GM19397 (cell line): ENCODE measurements around the gene TRPV6.

Experiments
- ATAC-seq: cut with Tn5 transposase; IDR thresholded peaks from one replicate; pipeline ENCODE4 v1.9.1; 2021; ENCODE audit warnings: mild to moderate bottlenecking, moderate library complexity; ENCODE audit not compliant: unreplicated experiment

Gene TRPV6

GRCh38 chr7:142870147-142870559, 15.4 kb downstream of the TRPV6 start:
- ATAC-seq, result no peak

DNA sequence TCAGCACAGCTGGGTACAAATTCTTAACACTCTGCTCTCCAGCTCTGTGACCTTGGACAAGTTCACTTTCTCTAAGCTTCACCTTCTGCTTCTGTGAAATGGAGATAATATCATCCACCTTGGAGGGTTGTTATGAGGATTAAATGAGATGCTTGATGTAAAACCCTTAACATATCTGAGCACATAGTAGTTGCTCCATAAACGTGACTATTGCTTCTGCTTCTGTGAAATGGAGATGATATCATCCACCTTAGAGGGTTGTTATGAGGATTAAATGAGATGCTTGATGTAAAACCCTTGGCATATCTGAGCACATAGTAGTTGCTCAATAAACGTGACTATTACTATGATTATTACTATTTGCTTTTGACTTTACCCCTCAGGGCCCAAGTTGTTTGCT, 16.1 kb downstream of the TRPV6 start:
- no peak for ATAC-seq

DNA sequence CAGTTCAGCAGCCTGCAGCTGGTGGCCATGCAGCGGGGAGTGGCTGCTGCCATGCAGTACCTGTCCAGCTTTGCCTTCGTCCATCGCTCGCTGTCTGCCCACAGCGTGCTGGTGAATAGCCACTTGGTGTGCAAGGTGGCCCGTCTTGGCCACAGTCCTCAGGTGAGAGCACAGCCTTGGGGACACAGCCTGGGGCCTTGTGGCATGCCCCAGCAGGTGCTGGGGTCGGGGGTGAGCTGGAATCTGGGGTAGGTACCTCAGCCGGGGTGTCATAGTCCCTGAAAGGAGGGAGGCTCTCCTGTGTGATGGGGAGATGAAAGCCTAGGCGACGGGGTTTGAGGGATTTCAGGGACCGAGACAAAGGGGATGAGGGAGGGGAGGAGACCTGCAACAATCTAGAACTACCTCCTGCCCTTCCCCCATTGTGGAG, 16.5 kb downstream of the TRPV6 start:
- ATAC-seq, result no peak

DNA sequence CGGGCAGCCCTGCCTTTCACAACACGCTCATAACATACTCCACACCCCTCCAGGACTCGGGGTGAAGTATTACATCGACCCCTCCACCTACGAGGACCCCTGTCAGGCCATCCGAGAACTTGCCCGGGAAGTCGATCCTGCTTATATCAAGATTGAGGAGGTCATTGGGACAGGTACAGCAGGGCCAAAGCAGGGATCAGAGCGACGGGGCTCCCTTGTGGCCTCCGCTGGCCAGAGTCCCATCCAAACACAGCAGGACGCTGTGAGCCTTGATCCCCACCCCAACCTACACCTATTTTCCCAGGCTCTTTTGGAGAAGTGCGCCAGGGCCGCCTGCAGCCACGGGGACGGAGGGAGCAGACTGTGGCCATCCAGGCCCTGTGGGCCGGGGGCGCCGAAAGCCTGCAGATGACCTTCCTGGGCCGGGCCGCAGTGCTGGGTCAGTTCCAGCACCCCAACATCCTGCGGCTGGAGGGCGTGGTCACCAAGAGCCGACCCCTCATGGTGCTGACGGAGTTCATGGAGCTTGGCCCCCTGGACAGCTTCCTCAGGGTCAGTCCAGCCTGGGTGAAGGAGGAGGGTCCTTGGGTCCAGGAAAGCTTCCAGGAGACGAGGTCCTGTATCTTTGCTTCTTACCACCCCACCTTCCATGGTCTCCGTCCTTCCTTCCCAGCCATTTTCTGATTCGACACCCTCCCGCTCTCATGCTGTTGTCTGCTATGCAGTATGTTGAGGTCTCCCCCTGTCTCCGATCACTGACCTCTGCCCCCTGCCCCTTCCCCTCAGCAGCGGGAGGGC, 17.2 kb downstream of the TRPV6 start:
- ATAC-seq, result no peak

DNA sequence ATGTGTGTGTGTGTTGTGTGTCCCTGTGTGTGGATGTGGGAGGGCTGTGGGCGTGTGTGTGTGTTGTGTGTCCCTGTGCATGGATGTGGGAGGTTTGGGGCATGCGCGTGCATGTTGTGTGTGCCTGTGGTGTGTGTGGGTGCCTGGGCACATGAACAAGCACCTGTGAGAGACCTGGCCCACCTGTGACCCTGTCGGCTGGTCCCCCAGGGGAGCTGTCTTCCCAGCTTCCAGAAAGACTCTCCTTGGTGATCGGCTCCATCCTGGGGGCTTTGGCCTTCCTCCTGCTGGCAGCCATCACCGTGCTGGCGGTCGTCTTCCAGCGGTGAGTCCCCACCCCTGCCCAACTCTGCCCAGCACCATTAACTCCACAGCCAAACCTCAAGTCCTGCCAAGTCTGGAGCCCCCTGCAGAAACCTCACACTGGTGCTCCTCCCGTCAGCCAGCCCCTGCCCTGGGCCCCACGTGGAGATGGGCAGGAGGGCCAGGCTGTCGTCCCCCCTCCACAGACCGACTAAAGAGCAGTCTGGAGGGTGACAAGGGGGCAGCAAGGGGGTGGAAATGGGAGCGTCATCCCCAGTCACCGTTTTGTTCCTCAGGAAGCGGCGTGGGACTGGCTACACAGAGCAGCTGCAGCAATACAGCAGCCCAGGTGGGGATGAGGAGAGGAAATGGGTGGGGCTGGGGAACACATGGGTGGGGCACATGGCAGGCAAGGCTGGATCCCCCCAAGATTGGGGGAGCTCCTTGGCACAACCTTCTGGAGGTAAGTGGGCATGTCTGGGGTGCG, 18.0 kb downstream of the TRPV6 start:
- ATAC-seq, result no peak

DNA sequence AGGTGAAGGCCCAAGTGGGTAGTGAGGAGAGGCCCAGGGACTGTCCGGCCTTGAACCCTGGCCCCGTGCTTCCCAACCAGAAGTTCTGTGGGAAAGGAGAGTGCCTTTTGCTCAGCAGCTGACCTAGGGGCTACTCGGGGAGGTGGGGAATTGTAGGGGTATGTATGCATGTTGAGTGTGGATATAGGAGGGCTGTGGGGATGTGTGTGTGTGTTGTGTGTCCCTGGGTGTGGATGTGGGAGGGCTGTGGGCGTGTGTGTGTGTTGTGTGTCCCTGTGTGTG, 18.5 kb downstream of the TRPV6 start:
- ATAC-seq, result no peak

GRCh38 chr7:142866361-142867096, 19.0 kb downstream of the TRPV6 start:
- ATAC-seq, result no peak

- no peak for ATAC-seq
Measured at GRCh38 chr7:142865766-142866165, 19.8 kb downstream of the TRPV6 start.

GRCh38 chr7:142864980-142865747, 20.4 kb downstream of the TRPV6 start:
- ATAC-seq, result no peak

DNA sequence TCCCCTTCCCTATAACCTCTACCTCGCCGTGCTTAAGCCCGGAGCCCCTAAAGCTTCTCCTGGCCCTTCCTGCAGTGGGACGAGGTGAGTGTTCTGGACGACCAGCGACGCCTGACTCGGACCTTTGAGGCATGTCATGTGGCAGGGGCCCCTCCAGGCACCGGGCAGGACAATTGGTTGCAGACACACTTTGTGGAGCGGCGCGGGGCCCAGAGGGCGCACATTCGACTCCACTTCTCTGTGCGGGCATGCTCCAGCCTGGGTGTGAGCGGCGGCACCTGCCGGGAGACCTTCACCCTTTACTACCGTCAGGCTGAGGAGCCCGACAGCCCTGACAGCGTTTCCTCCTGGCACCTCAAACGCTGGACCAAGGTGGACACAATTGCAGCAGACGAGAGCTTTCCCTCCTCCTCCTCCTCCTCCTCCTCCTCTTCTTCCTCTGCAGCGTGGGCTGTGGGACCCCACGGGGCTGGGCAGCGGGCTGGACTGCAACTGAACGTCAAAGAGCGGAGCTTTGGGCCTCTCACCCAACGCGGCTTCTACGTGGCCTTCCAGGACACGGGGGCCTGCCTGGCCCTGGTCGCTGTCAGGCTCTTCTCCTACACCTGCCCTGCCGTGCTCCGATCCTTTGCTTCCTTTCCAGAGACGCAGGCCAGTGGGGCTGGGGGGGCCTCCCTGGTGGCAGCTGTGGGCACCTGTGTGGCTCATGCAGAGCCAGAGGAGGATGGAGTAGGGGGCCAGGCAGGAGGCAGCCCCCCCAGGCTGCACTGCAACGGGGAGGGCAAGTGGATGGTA, 21.5 kb downstream of the TRPV6 start:
- ATAC-seq, result no peak

DNA sequence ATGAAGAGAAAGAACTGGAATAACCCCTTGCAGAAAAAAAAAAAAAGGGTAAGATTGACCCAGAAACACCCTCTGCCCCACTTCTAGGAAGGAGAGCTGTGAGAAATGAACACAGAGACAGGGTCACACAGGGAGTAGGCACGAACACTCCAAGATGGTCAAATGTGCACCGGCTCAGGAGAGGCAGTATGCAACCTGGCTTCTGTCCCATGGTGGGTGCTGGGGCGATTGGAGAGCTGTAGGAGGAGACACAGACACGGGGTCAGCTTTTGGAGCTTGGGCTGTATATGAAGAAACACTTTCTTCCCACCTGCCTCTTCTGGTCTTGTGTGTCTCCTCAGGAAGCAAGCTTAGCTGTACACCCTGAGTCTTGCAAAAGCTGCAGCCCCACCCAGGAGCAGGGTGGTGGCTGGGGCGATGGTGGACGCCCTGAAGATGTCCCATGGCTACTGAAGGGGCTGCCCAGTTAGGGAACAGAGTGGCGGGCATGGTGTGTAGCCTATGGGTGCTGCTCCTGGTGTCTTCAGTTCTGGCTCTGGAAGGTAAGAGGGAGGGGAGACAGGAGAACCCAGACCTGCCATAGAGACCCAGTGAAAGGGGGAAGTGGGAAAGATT, 22.7 kb downstream of the TRPV6 start:
- ATAC-seq, result no peak

GRCh38 chr7:142862351-142862750, 23.2 kb downstream of the TRPV6 start:
- no peak for ATAC-seq

DNA sequence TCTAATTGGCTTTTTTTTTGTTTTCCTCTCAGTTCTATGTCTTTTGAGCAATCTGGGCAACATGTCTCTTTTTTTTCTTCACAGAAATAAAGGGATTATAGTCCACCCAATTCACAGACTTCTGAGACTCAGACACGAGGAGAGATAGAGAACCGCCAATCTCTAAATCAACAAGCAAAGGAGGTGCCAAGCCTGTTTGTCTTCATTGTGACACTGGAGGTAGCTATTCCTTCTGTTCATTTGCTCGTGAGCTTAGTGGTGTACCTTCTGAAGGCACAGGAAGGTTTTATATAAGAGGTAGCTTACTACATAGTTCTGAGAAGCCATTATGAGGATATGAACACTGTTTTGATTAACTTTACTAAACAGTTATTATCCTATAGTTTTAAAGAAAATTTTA, 24.6 kb downstream of the TRPV6 start:
- ATAC-seq, result no peak

GRCh38 chr7:142859829-142860228, 25.7 kb downstream of the TRPV6 start:
- ATAC-seq, result no peak

DNA sequence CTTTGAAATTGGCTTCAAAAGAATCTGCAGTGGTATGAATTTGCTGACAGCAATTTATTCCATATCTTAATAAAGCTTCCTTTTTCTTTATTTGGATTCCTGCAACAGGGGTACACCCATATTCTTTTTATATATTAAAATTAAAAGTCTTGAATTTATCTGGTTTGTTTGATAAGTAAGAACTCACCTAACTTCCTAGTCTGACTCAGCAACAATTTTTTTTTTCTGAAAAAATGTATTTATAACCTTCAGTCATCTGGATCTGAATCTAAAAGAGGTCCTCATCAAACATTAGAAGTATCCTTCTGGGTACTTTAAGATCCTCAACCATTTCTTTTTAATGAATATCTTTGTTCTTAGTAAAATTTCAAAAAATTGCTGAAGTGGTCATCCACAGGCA, 26.1 kb downstream of the TRPV6 start:
- ATAC-seq, result no peak

GRCh38 chr7:142857625-142858024, 27.9 kb downstream of the TRPV6 start:
- ATAC-seq, result no peak

- no peak for ATAC-seq
Measured at GRCh38 chr7:142856565-142857245, 28.8 kb downstream of the TRPV6 start.

DNA sequence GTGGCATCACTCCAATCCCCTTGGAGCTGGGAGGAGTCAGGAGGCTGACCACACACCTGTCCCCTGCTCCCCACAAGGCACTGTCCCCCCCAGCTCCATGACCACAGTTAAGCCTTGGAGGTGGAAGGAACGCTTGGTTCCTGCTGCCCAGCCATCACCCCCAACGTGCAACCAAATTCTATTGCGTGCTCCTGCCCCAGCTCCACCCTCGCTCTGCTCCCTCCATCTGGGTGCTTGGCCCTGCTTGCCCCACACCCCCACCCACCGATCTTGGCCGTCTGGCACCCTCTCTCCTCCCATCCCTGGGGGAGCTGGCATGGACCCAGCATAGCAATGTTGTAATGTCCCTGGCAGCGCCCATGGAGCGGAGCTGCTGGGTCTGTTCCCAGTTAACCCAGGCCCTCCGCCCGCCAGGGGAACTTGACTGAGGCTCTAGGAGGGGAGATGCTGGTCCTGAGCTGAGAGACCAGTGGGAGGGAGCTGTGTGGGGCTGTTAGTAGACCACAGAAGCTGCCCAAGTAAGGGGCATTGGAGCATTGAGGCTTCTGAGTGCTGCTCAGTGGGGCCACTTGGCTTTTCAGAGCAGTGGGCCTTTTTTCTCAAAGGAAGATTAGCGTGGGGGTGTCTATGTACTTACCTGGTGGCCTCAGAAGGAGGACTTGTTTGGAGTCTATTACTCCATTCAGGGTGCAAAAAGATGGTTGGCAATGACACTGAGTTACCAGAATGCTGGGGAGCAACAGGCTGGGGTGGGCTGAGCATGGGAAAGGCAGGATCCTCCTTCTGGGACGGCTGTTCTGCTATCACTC, 29.6 kb downstream of the TRPV6 start:
- ATAC-seq, result no peak
